Neural cell (in vitro differentiated cells): Measurements from ENCODE around the gene SLC20A1. TPM values are rescaled to one million over a fixed set of nuclear protein-coding genes. Genes with fewer than 3 reads are reported as not detected.

Experiments
- H2AFZ ChIP-seq: fragments of 200-600, 300-800 bp; sonication (generic), shearing (Covaris generic); 2 replicates; pipeline ENCODE4 v1.6.0; 2014; ENCODE audit warnings: low read depth, mild to moderate bottlenecking, antibody characterized with exemption, low read length, moderate library complexity
- H3F3A ChIP-seq: fragments of 200-600 bp; shearing (Covaris generic); 2 replicates; pipeline ENCODE4 v1.6.1; 2016; ENCODE audit warnings: mild to moderate bottlenecking, moderate library complexity, mixed read lengths, antibody characterized with exemption, low read length; ENCODE audit not compliant: insufficient read depth, poor library complexity, severe bottlenecking
- H3K27ac ChIP-seq: fragments of 200-600, 300-800 bp; sonication (generic), shearing (Covaris generic); 2 replicates; pipeline ENCODE4 v1.5.1; 2014; ENCODE audit warnings: mild to moderate bottlenecking, low read length, moderate library complexity
- H3K27me3 ChIP-seq: fragments of 300-800, 200-600 bp; sonication (generic), shearing (Covaris generic); 2 replicates; pipeline ENCODE4 v1.6.0; 2014; ENCODE audit warnings: mild to moderate bottlenecking, low read depth, low read length, moderate library complexity; ENCODE audit not compliant: insufficient read depth
- H3K36me3 ChIP-seq: fragments of 300-800, 200-600 bp; sonication (generic), shearing (Covaris generic); 2 replicates; pipeline ENCODE4 v1.5.1; 2014; ENCODE audit warnings: mild to moderate bottlenecking, antibody characterized with exemption, low read length, moderate library complexity; ENCODE audit not compliant: insufficient read depth
- H3K4me2 ChIP-seq: fragments of 300-800, 200-600 bp; sonication (generic), shearing (Covaris generic); 2 replicates; pipeline ENCODE4 v1.6.0; 2014; ENCODE audit warnings: mild to moderate bottlenecking, low read length
- H3K4me3 ChIP-seq: fragments of 300-800, 200-600 bp; sonication (generic), shearing (Covaris generic); 2 replicates; pipeline ENCODE4 v1.5.1; 2014; ENCODE audit warnings: mild to moderate bottlenecking, low read length, moderate library complexity
- H3K79me2 ChIP-seq: fragments of 200-600 bp; shearing (Covaris generic); replicated peaks from 2 replicates; pipeline ENCODE4 v1.6.0; 2014; ENCODE audit warnings: mild to moderate bottlenecking, low read length, moderate library complexity; ENCODE audit not compliant: insufficient read depth
- H3K9ac ChIP-seq: fragments of 300-800, 200-600 bp; sonication (generic), shearing (Covaris generic); 2 replicates; pipeline ENCODE4 v1.6.1; 2016; ENCODE audit warnings: mild to moderate bottlenecking, low read length, mixed read lengths
- H3K9me2 ChIP-seq: fragments of 200-600 bp; shearing (Covaris generic); 2 replicates; pipeline ENCODE4 v1.6.1; 2016; ENCODE audit warnings: mild to moderate bottlenecking, low read length, mixed read lengths; ENCODE audit not compliant: insufficient read depth
- H3K9me3 ChIP-seq: fragments of 200-600, 300-800 bp; sonication (generic), shearing (Covaris generic); 2 replicates; pipeline ENCODE4 v1.6.1; 2016; ENCODE audit warnings: mild to moderate bottlenecking, mixed run types, low read length, moderate library complexity, mixed read lengths
- H4K20me1 ChIP-seq: fragments of 200-600 bp; shearing (Covaris generic); 2 replicates; pipeline ENCODE4 v1.6.1; 2016; ENCODE audit warnings: mild to moderate bottlenecking, mixed run types; ENCODE audit not compliant: insufficient read depth
- EP300 ChIP-seq: fragments of 450-650 bp; conservative IDR thresholded peaks from 2 replicates; pipeline ENCODE4 v1.6.1; 2014; ENCODE audit warnings: antibody characterized with exemption, mild to moderate bottlenecking, moderate library complexity; ENCODE audit not compliant: poor library complexity, severe bottlenecking
- EZH2 ChIP-seq: fragments of 200-600, 300-800 bp; shearing (Covaris generic), sonication (generic); IDR thresholded peaks from 2 replicates; pipeline ENCODE4 v1.6.1; 2014; ENCODE audit warnings: antibody characterized with exemption, low read length, borderline replicate concordance, mild to moderate bottlenecking; ENCODE audit not compliant: insufficient read depth, poor library complexity, severe bottlenecking
- MXI1 ChIP-seq: fragments of 450-650 bp; conservative IDR thresholded peaks from 2 replicates; pipeline ENCODE4 v1.6.1; 2014; ENCODE audit warnings: antibody characterized with exemption, mild to moderate bottlenecking; ENCODE audit not compliant: poor library complexity, severe bottlenecking
- POLR2AphosphoS5 ChIP-seq: IDR thresholded peaks from 2 replicates; pipeline ENCODE4 v1.6.1; 2012
- RAD21 ChIP-seq: fragments of 450-650 bp; conservative IDR thresholded peaks from 2 replicates; pipeline ENCODE4 v1.6.1; 2014; ENCODE audit warnings: antibody characterized with exemption, mild to moderate bottlenecking, moderate library complexity
- SMC3 ChIP-seq: fragments of 450-650 bp; conservative IDR thresholded peaks from 2 replicates; pipeline ENCODE4 v1.6.1; 2014; ENCODE audit warnings: antibody characterized with exemption, mild to moderate bottlenecking, moderate library complexity; ENCODE audit not compliant: poor library complexity
- TAF1 ChIP-seq: IDR thresholded peaks from 2 replicates; pipeline ENCODE4 v1.6.1; 2012; ENCODE audit warnings: low read depth
- polyA plus RNA-seq: library from polyadenylated mRNA; depleted of rRNA; stranded (reverse); fragments of >200 nt; gene quantifications from 2 replicates; pipeline ENCODE4 v1.2.3, GENCODE V29; 2014
- TF ChIP-seq, protein P1 (sequence below): IDR thresholded peaks from 2 replicates; pipeline ENCODE4 v1.6.1; 2012; ENCODE audit warnings: borderline replicate concordance
- TF ChIP-seq, protein P2 (sequence below): fragments of 450-650 bp; IDR thresholded peaks from 2 replicates; pipeline ENCODE4 v1.5.1; 2014; ENCODE audit warnings: antibody characterized with exemption, mild to moderate bottlenecking, moderate library complexity; ENCODE audit not compliant: poor library complexity, severe bottlenecking

Gene SLC20A1
- polyA plus RNA-seq, 1 donor from 2014 or later = 61.4 TPM

DNA sequence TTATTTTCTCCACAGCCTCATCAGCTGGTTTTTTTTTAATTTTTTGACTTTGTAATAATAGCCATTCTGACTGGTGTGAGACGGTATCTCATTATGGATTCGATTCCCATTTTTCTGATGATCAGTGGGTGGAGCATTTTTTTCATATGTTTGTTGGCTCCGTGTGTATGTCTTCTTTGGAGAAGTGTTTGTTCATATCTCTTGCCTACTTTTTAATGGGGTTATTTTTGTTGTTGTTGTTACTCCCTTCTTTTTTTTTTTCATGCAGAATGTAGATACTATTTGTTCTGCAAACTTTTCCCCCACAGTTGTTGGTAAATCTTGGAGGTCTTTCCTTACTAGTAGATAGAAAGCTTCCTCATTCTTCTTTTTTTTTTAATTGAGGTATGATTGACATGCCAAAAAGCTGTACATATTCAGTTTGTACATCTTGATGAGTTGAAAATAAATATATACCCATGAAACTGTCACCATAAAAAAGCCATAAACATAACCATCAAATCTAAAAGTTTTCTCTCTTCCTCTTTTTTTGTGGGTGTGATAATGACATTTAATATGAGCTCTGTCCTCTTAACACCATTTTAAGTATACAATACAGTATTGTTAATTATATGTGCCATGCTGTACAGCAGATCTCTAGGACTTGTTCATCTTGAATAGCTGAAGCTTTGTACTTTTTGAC is 53.2 kb downstream of the SLC20A1 start:
- Histone ChIP-seq H3F3A (no peaks in the 10 kb centered on the region), H2AFZ (no peak overlapping the region), H3K27ac (no peak overlapping the region), H3K9ac (no peak overlapping the region), H3K4me2 (no peak overlapping the region), H3K79me2 (no peaks in the 10 kb centered on the region), H4K20me1 (no peaks in the 10 kb centered on the region), H3K9me3 (no peaks in the 10 kb centered on the region), H3K36me3 (no peaks in the 10 kb centered on the region), H3K27me3 (no peaks in the 10 kb centered on the region), H3K4me3 (no peak overlapping the region), H3K9me2 (no peaks in the 10 kb centered on the region)
- no peak for TF ChIP-seq RAD21
- no peak for TF ChIP-seq EP300
- no peak for TF ChIP-seq SMC3
- TF ChIP-seq, protein P1, sequence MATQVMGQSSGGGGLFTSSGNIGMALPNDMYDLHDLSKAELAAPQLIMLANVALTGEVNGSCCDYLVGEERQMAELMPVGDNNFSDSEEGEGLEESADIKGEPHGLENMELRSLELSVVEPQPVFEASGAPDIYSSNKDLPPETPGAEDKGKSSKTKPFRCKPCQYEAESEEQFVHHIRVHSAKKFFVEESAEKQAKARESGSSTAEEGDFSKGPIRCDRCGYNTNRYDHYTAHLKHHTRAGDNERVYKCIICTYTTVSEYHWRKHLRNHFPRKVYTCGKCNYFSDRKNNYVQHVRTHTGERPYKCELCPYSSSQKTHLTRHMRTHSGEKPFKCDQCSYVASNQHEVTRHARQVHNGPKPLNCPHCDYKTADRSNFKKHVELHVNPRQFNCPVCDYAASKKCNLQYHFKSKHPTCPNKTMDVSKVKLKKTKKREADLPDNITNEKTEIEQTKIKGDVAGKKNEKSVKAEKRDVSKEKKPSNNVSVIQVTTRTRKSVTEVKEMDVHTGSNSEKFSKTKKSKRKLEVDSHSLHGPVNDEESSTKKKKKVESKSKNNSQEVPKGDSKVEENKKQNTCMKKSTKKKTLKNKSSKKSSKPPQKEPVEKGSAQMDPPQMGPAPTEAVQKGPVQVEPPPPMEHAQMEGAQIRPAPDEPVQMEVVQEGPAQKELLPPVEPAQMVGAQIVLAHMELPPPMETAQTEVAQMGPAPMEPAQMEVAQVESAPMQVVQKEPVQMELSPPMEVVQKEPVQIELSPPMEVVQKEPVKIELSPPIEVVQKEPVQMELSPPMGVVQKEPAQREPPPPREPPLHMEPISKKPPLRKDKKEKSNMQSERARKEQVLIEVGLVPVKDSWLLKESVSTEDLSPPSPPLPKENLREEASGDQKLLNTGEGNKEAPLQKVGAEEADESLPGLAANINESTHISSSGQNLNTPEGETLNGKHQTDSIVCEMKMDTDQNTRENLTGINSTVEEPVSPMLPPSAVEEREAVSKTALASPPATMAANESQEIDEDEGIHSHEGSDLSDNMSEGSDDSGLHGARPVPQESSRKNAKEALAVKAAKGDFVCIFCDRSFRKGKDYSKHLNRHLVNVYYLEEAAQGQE = no peak
- TF ChIP-seq, protein P2, sequence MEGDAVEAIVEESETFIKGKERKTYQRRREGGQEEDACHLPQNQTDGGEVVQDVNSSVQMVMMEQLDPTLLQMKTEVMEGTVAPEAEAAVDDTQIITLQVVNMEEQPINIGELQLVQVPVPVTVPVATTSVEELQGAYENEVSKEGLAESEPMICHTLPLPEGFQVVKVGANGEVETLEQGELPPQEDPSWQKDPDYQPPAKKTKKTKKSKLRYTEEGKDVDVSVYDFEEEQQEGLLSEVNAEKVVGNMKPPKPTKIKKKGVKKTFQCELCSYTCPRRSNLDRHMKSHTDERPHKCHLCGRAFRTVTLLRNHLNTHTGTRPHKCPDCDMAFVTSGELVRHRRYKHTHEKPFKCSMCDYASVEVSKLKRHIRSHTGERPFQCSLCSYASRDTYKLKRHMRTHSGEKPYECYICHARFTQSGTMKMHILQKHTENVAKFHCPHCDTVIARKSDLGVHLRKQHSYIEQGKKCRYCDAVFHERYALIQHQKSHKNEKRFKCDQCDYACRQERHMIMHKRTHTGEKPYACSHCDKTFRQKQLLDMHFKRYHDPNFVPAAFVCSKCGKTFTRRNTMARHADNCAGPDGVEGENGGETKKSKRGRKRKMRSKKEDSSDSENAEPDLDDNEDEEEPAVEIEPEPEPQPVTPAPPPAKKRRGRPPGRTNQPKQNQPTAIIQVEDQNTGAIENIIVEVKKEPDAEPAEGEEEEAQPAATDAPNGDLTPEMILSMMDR = no peak
- TF ChIP-seq POLR2AphosphoS5 = no peak
- no peak for TF ChIP-seq EZH2
- no peak for TF ChIP-seq MXI1
- TF ChIP-seq TAF1 = no peak

DNA sequence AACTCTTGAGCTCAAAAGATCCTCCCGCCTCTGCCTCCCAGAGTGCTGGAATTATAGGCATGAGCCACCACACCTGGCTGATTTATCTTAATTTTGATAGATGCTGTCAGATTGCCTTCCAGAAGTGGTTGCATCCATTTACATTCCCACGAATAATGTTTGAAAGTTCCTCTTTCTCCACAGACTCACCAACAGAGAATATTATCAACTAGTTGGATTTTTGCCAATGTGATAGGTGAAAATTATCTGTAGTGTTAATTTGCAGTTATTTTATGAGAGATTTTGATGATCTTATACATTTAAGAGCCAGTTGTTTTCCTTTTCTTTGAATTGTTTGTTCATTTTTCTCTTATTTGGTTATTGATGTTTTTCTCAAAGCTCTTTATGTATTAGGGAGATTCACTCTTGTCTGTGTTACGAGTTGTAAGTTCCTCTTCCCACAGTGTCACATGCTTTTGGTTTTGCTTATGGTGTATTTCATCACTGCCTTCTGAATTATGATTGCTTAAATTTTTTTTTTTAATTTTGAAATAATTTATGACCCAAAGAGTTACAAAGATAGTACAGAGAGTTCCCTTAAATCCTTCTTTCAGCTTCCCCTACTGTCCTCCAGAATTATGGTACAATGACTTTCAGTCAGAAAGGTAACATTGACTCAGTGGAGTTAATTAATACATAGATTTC is 54.4 kb downstream of the SLC20A1 start:
- H3K9me3 ChIP-seq = no peaks in the 10 kb centered on the region
- no peaks in the 10 kb centered on the region for H3F3A ChIP-seq
- H3K36me3 ChIP-seq = no peaks in the 10 kb centered on the region
- TF ChIP-seq TAF1 = no peak
- TF ChIP-seq, protein P2 = no peak
- TF ChIP-seq POLR2AphosphoS5 = no peak
- no peak for TF ChIP-seq EZH2
- TF ChIP-seq RAD21 = no peak
- no peak for TF ChIP-seq SMC3
- no peak for TF ChIP-seq MXI1
- TF ChIP-seq EP300 = no peak
- TF ChIP-seq, protein P1 = no peak
- H3K9me2 ChIP-seq = no peaks in the 10 kb centered on the region
- no peaks in the 10 kb centered on the region for H3K27me3 ChIP-seq
- no peaks in the 10 kb centered on the region for H4K20me1 ChIP-seq
- H3K4me2 ChIP-seq = no peak overlapping the region
- no peak overlapping the region for H3K4me3 ChIP-seq
- H2AFZ ChIP-seq = no peak overlapping the region
- H3K9ac ChIP-seq = no peak overlapping the region
- H3K27ac ChIP-seq = no peak overlapping the region
- H3K79me2 ChIP-seq = no peaks in the 10 kb centered on the region
